Spleen (tissue), 7 donors: ENCODE measurements around the gene RPL21.

Experiments used
- CTCF ChIP-seq, 11 experiments: fragments of 200-600 bp in 7 of 11; fragments of 450-650 bp in 4 of 11; sonication (generic) in 4 of 11; IDR thresholded peaks in 8 of 11; conservative IDR thresholded peaks in 3 of 11; 1 replicate in 7 of 11; 2 replicates in 4 of 11; pipeline versions ENCODE4 v1.4.0 to v1.8.0; 2016 to 2021; ENCODE audit warnings: antibody characterized with exemption in 11 of 11, inconsistent platforms in 4 of 11, mild to moderate bottlenecking in 1 of 11
- POLR2A ChIP-seq, 3 donors: fragments of 450-650 bp; IDR thresholded peaks; one replicate each; pipeline ENCODE4 v1.5.1; 2017; ENCODE audit warnings: antibody characterized with exemption in 3 of 3, mild to moderate bottlenecking in 1 of 3
- POLR2AphosphoS5 ChIP-seq, 3 donors: sonication (generic); formaldehyde crosslinking; IDR thresholded peaks; one replicate each; pipeline ENCODE4 v1.5.1; 2017; ENCODE audit warnings: antibody characterized with exemption in 3 of 3
- donor health status: DM: no; HTN: no; CAD: no; lungs with moderate emphysema.
- donor health status: DM: no; HTN: no; CAD: no.
- donor health status: DM: no; HTN: no; CAD: no.

GRCh38 chr13:27257648-27258253, 6.4 kb downstream of the RPL21 start:
- TF ChIP-seq CTCF (IDR thresholded peaks at IDR 0.05 in 8 of 11, conservative IDR thresholded peaks at IDR 0.05 in 3 of 11): no peak
- TF ChIP-seq POLR2AphosphoS5 (IDR thresholded peaks at IDR 0.05): peak in 2 of 3 donors; percentile 30 to 39
- no peak for TF ChIP-seq POLR2A (IDR thresholded peaks at IDR 0.05)
